ENCODE results near the gene CNIH4. TPM values are rescaled to one million over a fixed set of nuclear protein-coding genes. Genes with fewer than 3 reads are reported as not detected.

The CNIH4 gene
- total and polyA plus RNA-seq, 2 experiments from 2014 or later, result 62.7 to 106 TPM

DNA sequence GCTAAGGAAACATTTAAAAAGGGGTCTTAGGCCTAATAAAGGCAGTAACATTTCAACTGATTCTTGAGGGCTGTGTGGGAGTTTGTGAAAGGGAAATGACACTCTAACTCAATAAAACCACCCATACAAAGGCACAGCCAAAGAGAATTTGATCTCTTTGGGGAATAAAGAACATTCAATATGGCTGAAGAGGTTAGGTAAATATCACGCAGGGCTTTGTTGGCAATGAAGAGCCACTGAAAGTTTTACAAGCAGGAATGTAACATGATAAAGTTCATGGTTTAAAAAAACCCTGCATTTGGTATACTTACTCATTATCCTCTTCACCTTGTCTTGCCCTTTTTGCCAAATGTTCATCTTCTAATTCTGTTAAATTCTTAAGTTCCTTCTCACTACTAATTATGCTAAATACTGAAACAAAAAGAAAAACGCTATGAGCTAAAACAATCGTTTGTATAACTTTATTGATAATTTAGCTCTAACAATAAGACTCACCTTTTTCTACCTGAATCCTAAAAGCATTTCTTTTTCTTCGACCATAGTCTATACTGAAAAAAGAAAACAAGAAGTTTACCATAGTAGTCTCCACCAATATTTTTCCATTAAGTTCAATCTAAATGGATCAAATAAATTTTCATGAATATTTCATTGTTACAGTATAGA, 39.2 kb upstream of the CNIH4 start:
- Histone ChIP-seq H3K9me3 (ENCODE audit: low read depth) (no peaks in the 10 kb centered on the region), H2AFZ (no peak overlapping the region), H4K20me1 (ENCODE audit: insufficient read depth, poor library complexity, severe bottlenecking) (no peaks in the 10 kb centered on the region), H3K27ac (no peak overlapping the region), H3K4me2 (no peak overlapping the region), H3K79me2 (peaks cover 13% of the 10 kb centered on the region), H3K36me3 (replicated peaks; ENCODE audit: insufficient read depth, low read depth) (no peaks in the 10 kb centered on the region), H3K4me1 (ENCODE audit: insufficient read depth) (no peaks in the 10 kb centered on the region), H3K27me3 (no peaks in the 10 kb centered on the region), H3K9me2 (replicated peaks; ENCODE audit: insufficient read depth) (no peaks in the 10 kb centered on the region), H3K4me3 (no peak overlapping the region)
- no peak for DNase-seq (ENCODE audit: low spot score)
- 79% methylated on average over 4 of the region's 4 CpGs for WGBS (ENCODE audit: low lambda C conversion rate, missing lambda C conversion rate)
- TF ChIP-seq EZH2 (IDR thresholded peaks at IDR 0.05; ENCODE audit: borderline replicate concordance), result no peak
- no peak for TF ChIP-seq EZH2phosphoT487 (IDR thresholded peaks at IDR 0.05; ENCODE audit: low read depth, severe bottlenecking, unreplicated experiment)
- no peak for TF ChIP-seq CTCF (IDR thresholded peaks at IDR 0.05; ENCODE audit: poor library complexity)

GRCh38 chr1:224321706-224322105, 35.0 kb upstream of the CNIH4 start:
- Histone ChIP-seq H3K9me2 (replicated peaks; ENCODE audit: insufficient read depth) (no peaks in the 10 kb centered on the region), H3K4me1 (ENCODE audit: insufficient read depth) (no peaks in the 10 kb centered on the region), H4K20me1 (ENCODE audit: insufficient read depth, poor library complexity, severe bottlenecking) (no peaks in the 10 kb centered on the region), H3K36me3 (replicated peaks; ENCODE audit: insufficient read depth, low read depth) (no peaks in the 10 kb centered on the region), H3K27me3 (no peaks in the 10 kb centered on the region), H3K4me2 (no peak overlapping the region), H3K4me3 (no peak overlapping the region), H3K9me3 (ENCODE audit: low read depth) (no peaks in the 10 kb centered on the region), H3K79me2 (peaks cover 48% of the 10 kb centered on the region), H2AFZ (no peak overlapping the region), H3K27ac (no peak overlapping the region)
- 100% methylated on average over 2 of the region's 2 CpGs for WGBS (ENCODE audit: low lambda C conversion rate, missing lambda C conversion rate)
- TF ChIP-seq EZH2phosphoT487 (IDR thresholded peaks at IDR 0.05; ENCODE audit: low read depth, severe bottlenecking, unreplicated experiment), result no peak
- TF ChIP-seq EZH2 (IDR thresholded peaks at IDR 0.05; ENCODE audit: borderline replicate concordance), result no peak
- TF ChIP-seq CTCF (IDR thresholded peaks at IDR 0.05; ENCODE audit: poor library complexity), result no peak
- DNase-seq (ENCODE audit: low spot score), result no peak

DNA sequence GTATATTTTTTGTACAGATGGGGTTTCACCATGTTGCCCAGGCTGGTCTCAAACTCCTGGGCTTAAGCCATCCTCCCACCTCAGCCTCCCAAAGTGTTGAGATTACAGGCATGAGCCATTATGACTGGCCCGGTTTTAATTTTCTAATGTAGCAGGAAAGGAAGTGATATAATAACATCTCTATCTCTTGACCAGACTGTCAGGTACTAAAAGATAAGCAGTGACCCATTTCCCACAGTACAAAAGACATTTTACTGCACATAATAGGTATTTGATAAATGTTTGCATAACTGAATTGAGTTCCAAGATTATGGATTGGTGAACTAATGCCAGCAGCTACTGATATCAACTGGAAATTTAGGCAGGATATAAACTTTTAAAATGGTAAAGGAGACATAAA, 30.7 kb upstream of the CNIH4 start:
- H2AFZ ChIP-seq, result no peak overlapping the region
- peaks cover 8% of the 10 kb centered on the region for H3K4me1 ChIP-seq (ENCODE audit: insufficient read depth)
- DNase-seq (ENCODE audit: low spot score), result no peak
- no peak overlapping the region for H3K4me3 ChIP-seq
- no peak for TF ChIP-seq CTCF (IDR thresholded peaks at IDR 0.05; ENCODE audit: poor library complexity)
- TF ChIP-seq EZH2 (IDR thresholded peaks at IDR 0.05; ENCODE audit: borderline replicate concordance), result no peak
- TF ChIP-seq EZH2phosphoT487 (IDR thresholded peaks at IDR 0.05; ENCODE audit: low read depth, severe bottlenecking, unreplicated experiment), result no peak
- no peaks in the 10 kb centered on the region for H3K9me3 ChIP-seq (ENCODE audit: low read depth)
- H3K79me2 ChIP-seq, result peaks cover 72% of the 10 kb centered on the region
- no peaks in the 10 kb centered on the region for H3K36me3 ChIP-seq (replicated peaks; ENCODE audit: insufficient read depth, low read depth)
- no peaks in the 10 kb centered on the region for H4K20me1 ChIP-seq (ENCODE audit: insufficient read depth, poor library complexity, severe bottlenecking)
- H3K4me2 ChIP-seq, result no peak overlapping the region
- no peaks in the 10 kb centered on the region for H3K27me3 ChIP-seq
- no peak overlapping the region for H3K27ac ChIP-seq
- 94% methylated on average over 1 of the region's 1 CpG for WGBS (ENCODE audit: low lambda C conversion rate, missing lambda C conversion rate)
- no peaks in the 10 kb centered on the region for H3K9me2 ChIP-seq (replicated peaks; ENCODE audit: insufficient read depth)

Data from hepatocyte (in vitro differentiated cells).